H7 (cell line): ENCODE results near the gene ADCYAP1. TPM values are rescaled to one million over a fixed set of nuclear protein-coding genes. Genes with fewer than 3 reads are reported as not detected.

ENCODE experiments used
- DNase-seq: peaks from one replicate; pipeline ENCODE4 v3.0.0; 2012
- H3K27me3 ChIP-seq: 2 replicates; pipeline ENCODE4 v1.6.0; 2011; ENCODE audit warnings: mild to moderate bottlenecking, low read length; ENCODE audit not compliant: control insufficient read depth, insufficient read depth
- H3K36me3 ChIP-seq: replicated peaks from 2 replicates; pipeline ENCODE4 v1.5.1; 2011; ENCODE audit warnings: low read length; ENCODE audit not compliant: control insufficient read depth, insufficient read depth
- H3K4me3 ChIP-seq: 2 replicates; pipeline ENCODE4 v1.5.1; 2011; ENCODE audit warnings: low read depth, mild to moderate bottlenecking, control low read depth, low read length, moderate library complexity; ENCODE audit not compliant: insufficient read depth
- total RNA-seq: library from RNA; depleted of rRNA; stranded (reverse); fragments of >200 nt; shearing (Covaris generic); gene quantifications from 2 replicates; pipeline ENCODE4 v1.2.3, GENCODE V29; 2014

Gene ADCYAP1
- total RNA-seq, 1 experiment from 2014 or later: not detected

DNA sequence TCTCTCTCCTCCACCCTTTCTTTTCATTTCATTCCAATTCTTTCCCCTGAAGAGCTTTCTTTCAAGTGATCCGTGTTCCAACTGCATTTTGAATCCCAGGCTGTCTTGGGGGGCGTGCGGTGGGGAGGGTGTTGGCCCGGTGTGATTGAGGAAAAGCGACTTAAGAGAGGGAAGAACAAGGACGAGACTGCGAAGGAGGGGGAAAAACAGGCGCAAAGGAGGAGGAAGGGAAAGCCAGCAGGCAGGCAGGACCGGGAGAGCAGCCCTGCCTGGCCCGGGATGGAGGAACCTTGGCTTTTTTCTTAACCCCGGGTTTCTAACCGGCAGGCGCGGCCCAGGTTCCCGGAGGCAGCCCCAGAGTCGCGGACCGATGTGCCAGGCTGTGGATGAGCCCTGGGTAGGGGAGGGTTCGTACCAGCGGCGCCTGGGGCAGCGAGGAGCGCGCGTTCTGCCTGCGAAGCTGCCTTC lies 1.3 kb downstream of the ADCYAP1 start:
- DNase-seq: peak; percentile 79

DNA sequence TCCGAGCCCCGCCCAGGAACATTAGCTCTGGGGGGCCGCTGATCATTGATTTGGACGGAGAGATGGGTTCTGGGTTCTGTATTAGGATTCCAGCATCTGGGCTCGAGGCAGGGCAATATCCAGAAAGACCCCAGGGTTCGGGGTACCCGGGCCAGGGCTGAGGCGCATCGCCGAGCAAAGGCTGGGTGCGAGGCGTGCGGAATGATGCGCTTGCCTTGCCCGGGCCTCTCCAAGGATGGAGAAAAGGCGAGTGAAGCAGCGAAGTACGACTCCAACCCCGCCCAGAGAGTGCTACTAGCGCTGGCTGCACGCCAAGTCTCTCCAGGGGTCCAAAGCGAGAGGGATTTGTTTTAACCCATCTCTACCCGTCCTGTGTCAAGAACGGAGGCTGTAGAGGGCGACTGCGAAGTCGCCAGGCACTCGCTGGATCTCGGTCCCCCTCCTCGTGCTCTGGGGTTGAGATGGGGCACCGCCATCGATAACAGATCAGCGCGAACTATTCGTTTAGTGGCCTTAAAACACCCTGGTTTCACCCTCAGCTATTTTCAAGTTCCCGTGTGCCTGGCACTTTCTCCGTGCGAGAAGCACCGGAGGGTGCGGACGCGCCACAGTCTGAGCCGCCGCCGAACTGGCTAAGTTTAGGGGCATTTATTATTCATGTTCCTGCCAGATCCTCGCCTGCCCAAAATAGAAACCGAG lies 1.9 kb downstream of the ADCYAP1 start:
- Histone ChIP-seq H3K27me3 (peaks cover 96% of the 10 kb centered on the region), H3K4me3 (peak overlapping the region; percentile 47), H3K36me3 (no peaks in the 10 kb centered on the region)
- DNase-seq: peak; percentile 78

More for the DNA sequence above, 1.3 kb downstream of the ADCYAP1 start:
- Histone ChIP-seq H3K27me3 (peaks cover 90% of the 10 kb centered on the region), H3K4me3 (peak overlapping the region; percentile 47), H3K36me3 (no peaks in the 10 kb centered on the region)

DNA sequence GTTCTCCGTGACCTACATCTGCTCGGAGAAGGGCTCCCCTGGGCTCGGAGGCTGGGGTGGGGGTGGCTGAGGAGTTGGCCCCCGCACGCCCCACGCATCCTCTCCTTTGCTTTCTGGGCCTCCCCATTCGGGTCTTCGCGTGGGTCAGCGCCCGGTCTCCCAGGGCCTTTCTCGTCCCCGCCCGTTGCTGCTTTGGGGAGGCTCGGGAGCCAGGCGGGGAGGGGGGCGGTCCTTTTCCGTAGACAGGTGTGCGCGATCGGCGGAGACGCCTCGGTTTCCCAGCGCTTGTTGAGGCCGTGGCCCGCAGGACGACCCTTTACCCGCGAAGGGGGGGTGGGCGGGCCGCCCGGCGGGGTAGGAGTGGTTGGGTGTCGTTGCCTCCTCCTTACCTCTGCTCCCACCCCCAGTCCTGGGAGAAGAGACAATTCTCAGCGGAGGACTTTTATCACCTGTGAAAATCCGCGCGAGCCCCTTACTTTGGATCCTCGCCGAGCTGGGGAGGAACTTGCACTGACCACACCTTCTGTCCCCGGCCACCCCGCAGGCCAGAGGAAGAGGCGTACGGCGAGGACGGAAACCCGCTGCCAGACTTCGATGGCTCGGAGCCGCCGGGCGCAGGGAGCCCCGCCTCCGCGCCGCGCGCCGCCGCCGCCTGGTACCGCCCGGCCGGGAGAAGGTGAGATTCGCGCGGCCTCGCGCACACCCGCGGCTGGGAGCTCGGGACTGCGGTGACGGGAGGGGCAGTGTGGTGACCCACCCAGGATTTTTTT lies 2.6 kb downstream of the ADCYAP1 start:
- Histone ChIP-seq H3K27me3 (peaks cover 98% of the 10 kb centered on the region), H3K4me3 (peak overlapping the region; percentile 47), H3K36me3 (no peaks in the 10 kb centered on the region)
- peak; percentile 82 for DNase-seq

DNA sequence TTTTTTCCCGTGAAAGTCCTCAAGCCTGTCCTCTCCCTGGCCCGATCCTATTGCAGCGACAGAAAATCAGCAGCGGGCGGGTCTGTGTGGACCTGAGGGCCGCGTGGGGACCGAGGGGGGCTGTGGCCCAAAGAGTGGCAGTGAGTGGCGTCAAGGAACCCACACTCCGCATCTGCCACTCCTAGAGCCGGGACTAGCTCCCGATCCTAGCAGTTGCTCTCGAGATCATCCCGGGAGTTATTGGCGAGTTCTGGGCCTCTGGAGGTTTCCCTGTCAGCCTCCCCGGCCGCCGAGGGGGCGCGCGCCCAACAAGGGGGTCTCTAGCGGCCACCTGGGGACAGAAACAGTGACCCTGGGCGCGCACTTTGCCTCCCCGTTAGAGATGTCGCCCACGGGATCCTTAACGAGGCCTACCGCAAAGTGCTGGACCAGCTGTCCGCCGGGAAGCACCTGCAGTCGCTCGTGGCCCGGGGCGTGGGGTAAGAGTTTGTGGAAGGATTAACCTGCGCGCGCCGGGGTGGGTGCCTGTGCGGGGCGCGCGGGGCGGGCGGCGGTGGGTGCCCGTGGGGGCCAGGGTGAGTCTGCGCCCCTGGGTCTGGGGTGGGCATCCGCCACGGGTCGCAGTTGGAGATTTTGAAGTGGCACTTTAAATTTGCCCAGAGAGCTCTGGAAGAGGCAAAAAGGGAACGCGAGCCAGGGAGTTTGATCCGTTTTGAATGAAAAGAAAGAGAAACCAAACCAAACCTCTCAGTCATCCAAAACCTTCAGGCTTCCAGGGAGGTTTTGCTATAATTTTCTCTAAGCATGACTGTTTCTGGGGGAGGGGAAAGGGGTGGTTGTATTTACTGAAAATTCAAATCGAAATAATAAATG lies 3.5 kb downstream of the ADCYAP1 start:
- H3K36me3 ChIP-seq: no peaks in the 10 kb centered on the region
- peaks cover 95% of the 10 kb centered on the region for H3K27me3 ChIP-seq
- peak; percentile 63 for DNase-seq
- H3K4me3 ChIP-seq: peak overlapping the region; percentile 47

DNA sequence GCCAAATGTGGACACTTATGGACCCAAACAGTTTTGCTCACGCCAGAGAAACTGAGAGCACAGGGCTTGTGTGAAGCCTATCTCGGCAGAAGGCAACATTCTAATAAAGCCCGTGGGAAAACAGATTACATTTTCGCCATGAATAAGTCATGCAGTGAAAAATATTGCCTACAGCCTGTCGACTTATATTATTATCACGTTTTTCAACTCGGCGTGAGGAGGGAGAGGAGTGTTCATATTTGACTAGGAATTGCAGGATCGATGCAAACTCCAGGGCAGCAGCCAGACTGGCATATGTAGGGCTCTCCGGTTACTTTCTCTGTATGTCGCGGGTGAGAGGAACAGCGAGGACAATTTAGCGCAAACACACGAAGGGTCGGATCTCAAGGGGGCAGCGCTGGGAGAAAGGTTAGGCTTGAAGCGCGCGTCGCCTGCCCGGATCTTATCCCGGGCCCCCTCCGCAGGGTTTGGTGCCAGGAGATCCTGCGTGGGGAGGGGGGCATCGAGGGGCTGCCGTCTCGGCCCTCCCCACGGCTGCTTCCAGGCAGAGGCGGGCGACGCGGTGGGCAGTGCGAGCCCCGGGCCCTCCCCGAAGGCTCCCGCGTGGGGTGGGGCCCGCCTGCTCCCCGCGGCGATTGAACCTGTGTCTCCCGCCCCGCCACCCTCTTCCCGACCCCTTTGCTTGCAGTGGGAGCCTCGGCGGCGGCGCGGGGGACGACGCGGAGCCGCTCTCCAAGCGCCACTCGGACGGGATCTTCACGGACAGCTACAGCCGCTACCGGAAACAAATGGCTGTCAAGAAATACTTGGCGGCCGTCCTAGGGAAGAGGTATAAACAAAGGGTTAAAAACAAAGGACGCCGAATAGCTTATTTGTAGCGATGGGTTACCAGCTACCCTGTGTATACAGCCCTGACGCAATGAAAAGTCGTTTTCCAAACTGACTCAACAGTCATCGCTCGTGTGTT lies 4.4 kb downstream of the ADCYAP1 start:
- no peaks in the 10 kb centered on the region for H3K36me3 ChIP-seq
- peaks cover 87% of the 10 kb centered on the region for H3K27me3 ChIP-seq
- peak overlapping the region; percentile 25 for H3K4me3 ChIP-seq
- DNase-seq: peak; percentile 71

DNA sequence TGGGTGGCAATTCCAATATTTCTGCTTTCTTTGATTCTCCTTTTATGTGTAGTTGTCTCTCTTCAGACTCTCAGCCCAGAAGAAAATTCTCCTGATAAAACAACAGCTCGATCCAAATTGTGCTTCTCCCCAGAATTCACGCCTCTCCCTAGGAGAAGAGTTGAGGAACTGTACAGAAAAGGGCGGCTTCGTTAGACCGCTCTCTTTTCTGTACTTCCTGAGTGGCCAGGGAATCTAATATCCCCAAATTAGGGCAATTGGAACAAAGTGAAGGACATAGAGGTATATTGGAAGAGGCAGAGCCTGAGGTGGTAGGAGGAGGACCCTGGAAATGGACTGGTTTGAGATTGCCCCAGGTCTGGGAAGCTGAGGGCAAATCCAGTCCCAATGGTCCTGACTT lies 5.6 kb downstream of the ADCYAP1 start:
- no peak overlapping the region for H3K4me3 ChIP-seq
- no peak for DNase-seq

DNA sequence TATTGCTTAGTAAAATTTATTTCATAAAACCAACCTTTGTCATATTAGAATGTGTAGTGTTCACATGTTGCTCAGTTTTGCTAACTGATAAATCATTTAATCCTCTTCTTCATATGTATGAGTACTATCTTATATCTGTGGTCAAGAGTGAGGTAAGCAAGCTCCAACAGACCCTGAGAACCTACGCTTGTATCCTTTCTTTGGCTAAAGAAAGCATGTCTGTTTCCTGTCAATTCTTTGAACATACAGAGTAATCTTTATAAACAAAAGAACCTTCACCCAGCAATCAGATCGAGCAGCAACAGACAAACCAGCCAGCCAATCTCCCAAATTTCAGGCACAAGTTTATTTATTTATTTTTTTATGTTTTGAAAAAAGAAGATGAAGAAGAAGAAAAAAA lies 6.4 kb downstream of the ADCYAP1 start:
- Histone ChIP-seq H3K36me3 (no peaks in the 10 kb centered on the region), H3K4me3 (no peak overlapping the region)
- DNase-seq: no peak

More for the DNA sequence above, 5.6 kb downstream of the ADCYAP1 start:
- Histone ChIP-seq H3K36me3 (no peaks in the 10 kb centered on the region), H3K27me3 (peaks cover 75% of the 10 kb centered on the region)

DNA sequence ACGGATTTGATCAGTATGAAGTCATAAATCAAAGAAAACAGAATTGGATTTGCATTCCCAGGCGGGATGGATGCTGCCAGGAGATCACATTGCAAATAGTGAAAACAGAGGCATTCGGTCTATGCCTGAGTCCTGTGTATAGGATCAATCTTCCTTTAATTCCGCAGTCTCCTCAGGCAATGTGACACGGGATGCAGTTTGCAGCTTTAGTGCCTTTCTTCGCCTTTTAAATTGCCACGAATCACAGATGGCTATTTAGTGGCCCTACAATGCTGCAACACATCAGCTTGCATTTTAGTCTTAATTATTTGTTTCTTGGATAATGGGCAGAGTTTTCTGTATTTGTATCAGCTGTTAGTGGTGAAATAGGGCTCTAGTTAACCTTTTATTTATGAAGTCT lies 6.8 kb downstream of the ADCYAP1 start:
- DNase-seq: no peak
- H3K36me3 ChIP-seq: no peaks in the 10 kb centered on the region
- H3K4me3 ChIP-seq: no peak overlapping the region
- peaks cover 63% of the 10 kb centered on the region for H3K27me3 ChIP-seq

More for the DNA sequence above, 6.4 kb downstream of the ADCYAP1 start:
- peaks cover 67% of the 10 kb centered on the region for H3K27me3 ChIP-seq

DNA sequence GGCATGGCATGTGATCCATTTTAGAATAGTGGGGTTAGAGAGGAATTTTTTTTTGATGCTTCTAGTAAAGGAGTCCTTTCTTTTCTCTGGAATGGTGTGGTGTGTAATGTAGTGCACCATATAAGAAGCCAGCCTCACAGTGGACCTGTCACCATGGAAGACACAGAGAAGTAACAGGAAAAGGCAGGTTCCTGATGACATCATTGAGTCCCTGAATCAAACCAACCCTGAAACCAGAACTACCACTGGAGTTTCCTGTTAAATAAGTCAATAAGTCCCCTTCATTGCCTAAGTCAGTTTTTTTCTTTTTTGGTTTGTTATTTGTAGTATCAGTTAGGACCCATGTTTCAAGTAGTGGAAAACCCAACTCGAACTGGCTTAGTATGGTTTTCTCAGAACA lies 11.9 kb downstream of the ADCYAP1 start:
- peaks cover 12% of the 10 kb centered on the region for H3K27me3 ChIP-seq
- H3K4me3 ChIP-seq: no peak overlapping the region
- H3K36me3 ChIP-seq: no peaks in the 10 kb centered on the region
- DNase-seq: no peak

DNA sequence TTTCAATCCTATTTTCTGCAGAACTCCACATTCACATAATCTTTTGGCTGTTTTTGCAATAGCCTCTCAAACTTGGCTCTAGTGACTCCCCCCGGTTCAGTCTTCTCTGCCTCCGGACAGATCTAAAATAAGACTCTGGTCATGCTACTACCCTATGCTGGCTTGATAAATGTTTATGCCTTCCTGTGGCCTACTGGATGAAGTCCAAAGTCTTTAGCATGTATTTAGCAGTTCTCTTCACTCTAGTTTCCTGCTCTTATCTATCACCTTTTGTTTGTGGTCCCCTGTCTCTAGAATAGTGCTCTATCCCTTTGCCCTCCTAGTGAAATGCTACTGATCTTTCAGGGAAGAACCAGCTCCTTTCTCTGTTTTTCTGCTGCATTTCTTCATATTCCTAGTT lies 14.4 kb downstream of the ADCYAP1 start:
- no peak for DNase-seq
- Histone ChIP-seq H3K36me3 (no peaks in the 10 kb centered on the region), H3K27me3 (no peaks in the 10 kb centered on the region; the same call in 1 of the 2 replicates), H3K4me3 (no peak overlapping the region)

DNA sequence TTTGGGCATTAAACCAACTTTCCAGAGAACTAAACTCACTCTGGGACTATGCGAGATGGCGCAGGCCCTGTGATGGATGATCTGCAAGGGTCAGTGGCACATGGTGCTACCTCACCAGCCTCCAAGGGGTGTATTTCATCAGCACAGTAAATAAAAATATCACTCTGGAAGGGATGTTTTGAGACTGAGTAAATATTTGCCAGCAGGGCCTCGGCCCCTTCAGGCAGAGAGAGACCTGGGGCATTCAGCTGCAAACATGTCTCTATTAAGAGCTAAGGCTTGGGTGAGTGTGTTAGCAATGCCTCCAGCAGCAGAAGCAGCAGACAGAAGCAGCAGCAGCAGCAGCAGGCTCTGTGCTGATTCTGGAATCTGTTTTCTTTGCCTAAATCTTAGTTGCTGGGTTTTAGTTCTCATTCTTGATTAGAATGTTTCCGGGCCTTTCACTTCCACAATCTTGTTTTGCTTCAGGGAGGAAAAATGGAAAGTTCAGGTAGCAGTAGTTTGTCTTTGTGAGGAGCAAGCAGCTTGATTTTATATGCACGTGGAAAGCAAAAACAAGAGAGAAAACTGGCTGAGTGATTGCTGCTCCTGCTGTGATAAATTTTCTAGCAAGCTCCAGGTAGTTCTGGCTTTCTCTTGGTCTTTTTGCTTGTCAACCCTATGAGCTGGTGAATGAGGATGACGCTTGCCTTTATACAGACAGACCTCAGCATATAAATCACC lies 18.6 kb downstream of the ADCYAP1 start:
- no peak overlapping the region for H3K4me3 ChIP-seq
- no peaks in the 10 kb centered on the region for H3K36me3 ChIP-seq
- no peak for DNase-seq
- no peaks in the 10 kb centered on the region; the same call in 1 of the 2 replicates for H3K27me3 ChIP-seq

DNA sequence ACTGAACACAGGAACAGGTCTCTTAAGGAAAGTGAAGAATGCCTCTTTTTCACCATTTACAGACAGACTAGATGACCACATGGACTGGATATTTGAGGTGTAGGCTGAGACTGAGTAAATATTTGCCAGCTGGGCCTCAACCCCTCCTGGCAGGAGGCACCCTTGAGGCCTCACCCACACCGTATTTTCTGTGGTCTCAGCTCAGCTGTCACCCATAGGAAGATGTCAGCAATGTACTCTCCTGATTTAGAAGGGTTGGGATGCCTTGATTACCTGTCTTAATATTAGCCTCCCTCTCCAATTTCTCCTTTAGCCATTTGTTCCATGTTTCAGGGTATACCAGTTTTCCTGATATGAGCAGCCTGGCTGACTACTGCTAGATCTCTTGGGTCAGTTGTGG lies 20.3 kb downstream of the ADCYAP1 start:
- Histone ChIP-seq H3K27me3 (no peaks in the 10 kb centered on the region; the same call in 1 of the 2 replicates), H3K36me3 (no peaks in the 10 kb centered on the region), H3K4me3 (no peak overlapping the region)
- DNase-seq: no peak

DNA sequence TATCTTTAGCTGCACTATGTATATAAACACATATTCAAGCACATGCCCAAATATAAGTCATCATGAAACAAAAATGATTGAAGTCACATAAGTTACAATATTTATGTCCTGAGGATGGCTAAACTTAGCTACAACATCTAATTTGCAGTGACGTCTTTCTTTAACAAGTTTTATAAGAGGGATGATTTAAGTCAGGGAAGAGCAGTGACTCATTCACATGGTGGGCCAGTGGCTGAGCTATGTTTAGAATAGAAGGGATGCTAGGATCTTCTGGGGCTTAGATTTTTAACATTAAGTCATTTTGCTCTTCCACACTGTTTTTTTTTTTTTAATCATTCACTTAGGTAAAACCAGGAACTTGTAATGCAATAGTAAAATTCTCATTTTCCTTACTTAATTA lies 22.3 kb downstream of the ADCYAP1 start:
- no peak for DNase-seq
- no peaks in the 10 kb centered on the region; the same call in 1 of the 2 replicates for H3K27me3 ChIP-seq
- no peak overlapping the region for H3K4me3 ChIP-seq
- H3K36me3 ChIP-seq: no peaks in the 10 kb centered on the region
